Erythroblast (primary cell): ENCODE results near the gene C12orf75.

Experiments
- GATA1 ChIP-seq: IDR thresholded peaks from 2 replicates; pipeline ENCODE4 v1.6.1; 2011; ENCODE audit warnings: low read depth, mild to moderate bottlenecking, control low read depth, low read length, moderate library complexity
- POLR2A ChIP-seq: IDR thresholded peaks from 2 replicates; pipeline ENCODE4 v1.6.1; 2011; ENCODE audit warnings: mild to moderate bottlenecking, low read length

- no peak for TF ChIP-seq POLR2A
- TF ChIP-seq GATA1: no peak
Measured at GRCh38 chr12:105348561-105348960, 18.1 kb downstream of the C12orf75 start.
